NCI-H2107 treated with DMSO at 0.1 percent for 48 hours (cell line): ENCODE data around the gene HMGCL.
"Not testable (repeated sequence)": the region's sequence is repeated elsewhere in the genome, so short reads cannot be mapped to it uniquely, and the experiment has no call there.

Experiments used
- DNase-seq: peaks from one replicate; lab custom pipeline; 2025; ENCODE audit not compliant: unreplicated experiment; lab: John Stamatoyannopoulos, UW

The HMGCL gene

GRCh38 chr1:23825076-23825761, at the start of gene HMGCL:
HMGCL (minus strand) TSS chr1:23825429; CDS start chr1:23825415, 14 bp downstream.
- DNase-seq, result peak; percentile 87

- no peak for DNase-seq
Observed at GRCh38 chr1:23872421-23872820, 47.2 kb upstream of the HMGCL start.

DNA sequence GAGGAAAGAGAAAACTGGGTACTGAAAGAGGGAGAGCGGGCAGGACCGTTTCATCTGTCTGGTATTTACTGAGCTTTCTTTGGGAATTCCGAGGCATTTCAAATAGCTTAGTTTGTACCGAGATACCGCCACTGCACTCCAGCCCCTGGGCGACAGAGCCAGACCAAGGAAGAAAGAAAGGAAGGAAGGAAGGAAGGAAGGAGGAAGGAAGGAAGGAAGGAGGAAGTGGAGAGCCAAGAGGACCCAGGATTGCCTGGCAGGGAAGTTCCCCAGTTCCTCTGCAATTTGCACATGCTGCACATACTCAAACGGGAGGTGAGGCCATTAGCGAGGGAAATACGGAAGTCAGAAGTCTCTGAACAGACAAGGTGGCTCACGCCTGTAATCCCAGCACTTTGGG, 43.8 kb upstream of the HMGCL start:
- DNase-seq, result no peak

DNA sequence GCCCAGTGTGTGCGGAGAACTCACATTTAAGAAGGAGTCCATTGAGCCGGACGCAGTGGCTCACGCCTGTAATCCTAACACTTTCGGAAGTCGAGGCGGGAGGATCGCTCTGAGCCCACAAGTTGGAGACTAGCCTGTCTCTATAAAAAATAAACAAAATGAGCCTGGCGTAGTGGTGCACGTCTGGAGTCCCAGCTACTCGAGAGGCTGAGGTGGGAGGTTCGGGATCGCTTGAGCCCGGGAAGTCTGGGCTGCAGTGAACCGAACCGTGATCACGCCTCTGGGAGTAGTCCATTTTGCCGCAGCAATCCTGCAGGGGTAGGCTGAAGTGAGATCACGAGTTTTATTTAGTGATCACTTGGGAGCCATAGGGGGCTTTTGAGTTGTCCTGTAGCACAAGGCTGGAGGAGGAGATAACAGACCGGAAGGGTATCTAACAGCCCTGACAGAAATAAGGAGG, 43.4 kb upstream of the HMGCL start:
- peak; percentile 61 for DNase-seq

DNA sequence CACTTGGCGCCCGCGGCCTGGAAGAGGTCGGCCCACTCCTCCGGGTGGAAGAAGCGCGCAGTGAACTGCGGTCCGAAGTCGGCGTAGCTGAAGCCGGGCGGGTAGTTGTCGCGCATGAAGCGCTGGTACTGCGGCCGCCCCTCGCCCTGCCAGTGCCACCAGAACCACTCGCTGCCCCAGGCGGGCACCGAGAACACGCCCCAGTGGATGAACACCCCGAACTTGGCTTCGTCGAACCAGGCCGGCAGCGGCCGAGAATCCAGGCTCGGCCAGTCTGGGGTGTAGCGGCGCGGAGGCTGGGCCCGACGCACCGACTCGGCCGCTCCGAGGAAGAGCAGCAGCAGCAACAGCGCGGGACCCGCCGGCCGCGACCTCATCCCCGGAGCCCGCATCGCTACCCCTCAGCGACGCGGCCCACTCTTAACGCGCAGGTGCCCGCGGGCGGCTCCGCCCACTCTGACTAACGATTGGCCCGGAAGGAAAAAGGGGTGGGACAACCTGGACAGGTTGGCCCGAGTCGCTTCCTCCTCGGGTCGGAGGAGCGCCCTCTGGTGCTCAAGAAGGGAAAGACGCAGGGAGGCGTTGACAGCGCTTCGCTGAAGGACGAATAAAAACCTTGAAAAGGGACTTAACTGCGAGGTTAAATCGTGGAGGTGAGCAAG, 42.8 kb upstream of the HMGCL start, which contains the start of gene FUCA1:
Gene FUCA1 (minus strand): TSS at position 396 of the 662 bp plus-strand sequence. CDS start 4 bp downstream, at position 392.
- peak; percentile 91 for DNase-seq

DNA sequence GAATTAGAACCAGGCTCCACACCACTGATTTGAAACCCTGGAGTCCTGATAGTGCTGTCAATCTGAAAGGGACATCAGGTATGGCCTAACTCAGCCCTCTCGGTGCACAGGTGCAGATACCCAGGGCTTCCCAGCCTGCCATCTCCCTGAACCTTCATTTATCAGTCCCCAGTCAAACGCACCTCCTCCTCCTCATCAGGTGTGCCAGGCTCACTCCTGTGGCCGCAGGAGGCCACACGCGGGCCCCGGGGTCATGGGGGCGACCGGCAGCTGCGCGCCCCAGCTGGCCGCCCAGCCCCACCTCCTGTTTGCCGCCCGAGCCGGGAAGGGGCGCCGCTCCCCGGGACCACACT, 42.3 kb upstream of the HMGCL start:
- no peak for DNase-seq

DNA sequence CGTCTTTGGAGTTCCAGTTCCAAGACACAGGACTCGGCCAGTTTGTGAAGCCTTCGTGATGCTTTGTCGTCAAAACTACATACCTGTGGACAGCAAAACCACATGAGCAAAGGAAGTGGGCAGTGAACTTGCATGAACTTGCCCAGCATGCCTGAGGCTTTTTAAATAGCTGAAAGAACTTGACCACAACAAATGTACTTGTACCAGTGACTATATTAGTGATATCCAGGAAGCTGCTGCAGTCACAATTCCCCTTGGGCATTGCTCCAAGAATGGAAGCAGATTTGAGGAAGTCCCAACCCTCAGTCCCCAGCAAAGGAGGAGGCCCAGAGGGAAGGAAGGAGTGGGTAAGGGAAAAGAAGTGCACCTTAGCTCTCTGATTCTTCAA, 40.3 kb upstream of the HMGCL start:
- DNase-seq, result no peak

GRCh38 chr1:23864801-23865542, 39.7 kb upstream of the HMGCL start:
- no peak for DNase-seq

GRCh38 chr1:23862640-23863039, 37.4 kb upstream of the HMGCL start:
- DNase-seq, result no peak

GRCh38 chr1:23854568-23854967, 29.3 kb upstream of the HMGCL start:
- DNase-seq, result no peak

- not testable (repeated sequence) for DNase-seq
Observed at GRCh38 chr1:23853124-23853523, 27.9 kb upstream of the HMGCL start.

- not testable (repeated sequence) for DNase-seq
Observed at GRCh38 chr1:23851406-23851805, 26.2 kb upstream of the HMGCL start.

GRCh38 chr1:23848673-23849616, 23.7 kb upstream of the HMGCL start:
- DNase-seq, result no peak

- not testable (repeated sequence) for DNase-seq
Observed at GRCh38 chr1:23847482-23848095, 22.4 kb upstream of the HMGCL start.

DNA sequence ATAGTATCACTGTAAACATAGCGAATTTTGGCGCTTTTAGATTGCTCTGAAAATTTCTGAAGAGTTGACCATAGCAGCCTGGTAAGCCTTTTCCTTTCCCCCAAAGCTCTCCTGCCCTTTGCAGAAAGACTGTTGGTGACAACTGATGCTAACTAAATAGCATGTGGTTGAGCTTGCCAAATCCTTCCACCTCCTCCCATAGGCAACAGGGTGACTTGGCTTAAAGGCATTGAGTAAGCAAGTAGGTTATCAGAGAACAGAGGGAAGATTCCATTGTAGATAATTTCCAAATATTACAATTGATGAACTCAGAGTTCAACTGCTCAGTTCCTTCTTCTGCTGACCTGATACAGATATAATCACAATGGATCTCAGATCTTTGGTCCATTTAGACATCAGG, 19.9 kb upstream of the HMGCL start:
- DNase-seq, result no peak

DNA sequence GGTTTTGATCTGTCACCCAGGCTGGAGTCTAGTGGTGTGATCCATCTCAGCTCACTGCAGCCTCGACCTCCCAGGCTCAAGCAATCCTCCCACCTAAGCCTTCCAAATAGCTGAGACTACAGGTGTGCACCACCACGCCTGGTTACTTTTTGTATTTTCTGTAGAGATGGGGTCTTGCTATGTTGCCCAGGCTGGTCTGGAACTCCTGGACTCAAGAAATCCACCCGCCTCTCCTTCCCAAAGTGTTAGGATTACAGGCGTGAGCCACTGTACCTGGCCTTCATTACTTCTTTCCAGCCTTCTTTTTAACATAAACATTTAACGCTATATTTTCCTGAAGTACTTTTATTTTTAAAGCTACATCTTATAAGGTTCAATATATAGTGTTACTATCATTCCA, 18.4 kb upstream of the HMGCL start:
- no peak for DNase-seq

DNA sequence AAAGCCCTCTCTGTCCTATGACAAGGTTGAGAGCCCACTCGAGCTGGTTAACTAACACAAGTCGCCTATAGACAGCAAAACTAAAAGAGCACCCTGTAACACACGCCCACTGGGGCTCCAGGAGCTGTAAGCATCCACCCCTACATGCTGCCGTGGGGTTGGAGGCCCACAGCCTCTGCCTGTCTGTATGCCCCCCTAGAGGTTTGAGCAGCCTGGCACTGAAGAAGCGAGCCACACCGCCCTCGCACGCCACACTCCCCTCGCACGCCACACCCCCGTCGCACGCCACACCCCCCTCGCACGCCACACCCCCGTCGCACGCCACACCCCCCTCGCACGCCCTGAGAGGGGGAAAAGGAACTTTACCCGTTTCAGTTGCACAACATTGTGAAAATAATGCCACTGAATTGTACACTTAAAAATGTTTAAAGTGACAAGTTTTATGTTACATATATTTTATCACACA, 13.2 kb upstream of the HMGCL start:
- DNase-seq, result peak; percentile 13

DNA sequence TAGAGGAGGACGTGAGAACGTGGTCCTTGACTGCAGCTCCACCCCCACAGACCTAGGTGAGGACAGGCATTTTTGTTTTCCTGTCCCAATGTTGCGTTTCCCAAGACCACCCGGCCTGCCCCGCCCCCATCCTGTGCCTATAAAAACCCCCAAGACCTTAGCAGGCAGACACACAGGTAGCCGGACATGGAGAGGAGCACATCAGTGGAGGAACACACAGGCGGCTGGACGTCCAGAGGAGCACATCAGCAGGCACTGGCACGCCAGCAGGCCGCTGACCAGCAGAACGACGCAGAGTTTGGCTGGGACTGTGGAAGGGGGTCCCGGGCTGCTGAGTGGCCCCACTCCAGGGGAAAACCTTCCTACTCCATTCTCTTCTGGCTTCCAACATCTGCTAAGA, 12.7 kb upstream of the HMGCL start:
- DNase-seq, result no peak

- DNase-seq, result no peak
Observed at GRCh38 chr1:23836037-23836436, 10.8 kb upstream of the HMGCL start.

DNA sequence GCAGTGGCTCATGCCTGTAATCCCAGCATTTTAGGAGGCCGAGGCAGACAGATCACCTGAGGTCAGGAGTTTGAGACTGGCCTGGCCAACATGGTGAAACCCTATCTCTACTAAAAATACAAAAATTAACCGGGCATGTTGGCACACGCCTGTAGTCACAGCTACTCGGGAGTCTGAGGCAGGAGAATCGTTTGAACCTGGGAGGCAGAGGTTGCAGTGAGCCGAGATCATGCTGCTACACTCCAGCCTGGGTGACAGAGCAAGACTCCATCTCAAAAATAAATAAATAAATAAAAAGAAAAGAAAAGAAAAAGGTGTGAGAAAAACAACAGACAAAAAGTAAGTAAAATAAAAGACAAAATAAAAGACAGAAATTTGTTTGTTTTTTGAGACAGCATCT, 8.9 kb upstream of the HMGCL start:
- DNase-seq, result not testable (repeated sequence)
